NB4 (cell line): Measurements from ENCODE around the gene AUP1.
"Not testable (repeated sequence)": the region's sequence is repeated elsewhere in the genome, so short reads cannot be mapped to it uniquely, and the experiment has no call there.

Source experiments
- CTCF ChIP-seq: IDR thresholded peaks from one replicate; pipeline ENCODE4 v1.5.1; 2012; ENCODE audit warnings: low read depth, low read length
- MAX ChIP-seq: IDR thresholded peaks from 2 replicates; pipeline ENCODE4 v1.6.1; 2011; ENCODE audit warnings: low read depth, low read length
- MYC ChIP-seq: IDR thresholded peaks from 2 replicates; pipeline ENCODE4 v1.6.1; 2011; ENCODE audit warnings: low read depth, low read length
- POLR2A ChIP-seq: IDR thresholded peaks from 2 replicates; pipeline ENCODE4 v1.6.1; 2011; ENCODE audit warnings: mild to moderate bottlenecking; ENCODE audit not compliant: insufficient read length; ENCODE audit errors: extremely low read depth

- not testable (repeated sequence) for TF ChIP-seq CTCF, POLR2A, MYC, MAX
Observed at GRCh38 chr2:74561022-74561421, 31.5 kb upstream of the AUP1 start.
